Measurements from ENCODE around the gene ATP5F1B. TPM values are rescaled to one million over a fixed set of nuclear protein-coding genes. Genes with fewer than 3 reads are reported as not detected.
"Not testable (repeated sequence)": the region's sequence is repeated elsewhere in the genome, so short reads cannot be mapped to it uniquely, and the experiment has no call there.

The ATP5F1B gene
- total RNA-seq, 3 donors from 2014 or later: 874 to 1,329 (median 1,265) TPM

GRCh38 chr12:56661979-56662638 lies 16.3 kb upstream of the ATP5F1B start:
- intact Hi-C loops (cut with DNase I, micrococcal nuclease): no loop called here
- Histone ChIP-seq H3K4me3 (no peak overlapping the region), H3K4me1 (ENCODE audit: low read depth) (no peaks in the 10 kb centered on the region), H3K9me3 (no peaks in the 10 kb centered on the region), H3K36me3 (ENCODE audit: low read depth) (no peaks in the 10 kb centered on the region)
- DNase-seq: peak in 1 of 3 donors; percentile 21
- ATAC-seq: peak; percentile 13
- TF ChIP-seq CTCF (IDR thresholded peaks at IDR 0.05): no peak

- no peaks in the 10 kb centered on the region for H3K36me3 ChIP-seq (ENCODE audit: low read depth)
- no peak overlapping the region for H3K4me3 ChIP-seq
- DNase-seq (peak in 1 of 3 donors; percentile 14), ATAC-seq (no peak)
- intact Hi-C loops (cut with DNase I, micrococcal nuclease): no loop called here
- TF ChIP-seq CTCF (IDR thresholded peaks at IDR 0.05): no peak
- H3K9me3 ChIP-seq: no peaks in the 10 kb centered on the region
- H3K4me1 ChIP-seq (ENCODE audit: low read depth): no peaks in the 10 kb centered on the region
Observed at GRCh38 chr12:56661560-56661959, 15.8 kb upstream of the ATP5F1B start.

- Histone ChIP-seq H3K9me3 (peaks cover 12% of the 10 kb centered on the region), H3K4me1 (ENCODE audit: low read depth) (no peaks in the 10 kb centered on the region), H3K4me3 (no peak overlapping the region), H3K36me3 (ENCODE audit: low read depth) (no peaks in the 10 kb centered on the region)
- DNase-seq (no peak), ATAC-seq (peak; percentile 76)
- no peak for TF ChIP-seq CTCF (IDR thresholded peaks at IDR 0.05)
- intact Hi-C loops (cut with DNase I, micrococcal nuclease): no loop called here
Observed at GRCh38 chr12:56658921-56659320, 13.1 kb upstream of the ATP5F1B start.

- no peaks in the 10 kb centered on the region for H3K36me3 ChIP-seq (ENCODE audit: low read depth)
- H3K9me3 ChIP-seq: peaks cover 12% of the 10 kb centered on the region
- ATAC-seq (no peak), DNase-seq (no peak)
- intact Hi-C loops (cut with DNase I, micrococcal nuclease): no loop called here
- H3K4me1 ChIP-seq (ENCODE audit: low read depth): no peaks in the 10 kb centered on the region
- TF ChIP-seq CTCF (IDR thresholded peaks at IDR 0.05): no peak
- H3K4me3 ChIP-seq: no peak overlapping the region
Observed at GRCh38 chr12:56657416-56658379, 11.9 kb upstream of the ATP5F1B start.

- not testable (repeated sequence) for H3K4me1 ChIP-seq (ENCODE audit: low read depth)
Observed at GRCh38 chr12:56653781-56654180, 8.0 kb upstream of the ATP5F1B start.

GRCh38 chr12:56648023-56648422 lies 2.2 kb upstream of the ATP5F1B start:
- H3K4me1 ChIP-seq (ENCODE audit: low read depth): peaks cover 18% of the 10 kb centered on the region
- intact Hi-C loops (cut with DNase I, micrococcal nuclease); H3K4me3 ChIP-seq; H3K9me3 ChIP-seq; H3K36me3 ChIP-seq (ENCODE audit: low read depth); ATAC-seq: not testable (repeated sequence)
- peak in 1 of 3 donors; percentile 8 for DNase-seq

More at GRCh38 chr12:56653781-56654180, 8.0 kb upstream of the ATP5F1B start:
- intact Hi-C loops (cut with DNase I, micrococcal nuclease); ATAC-seq; H3K4me3 ChIP-seq; H3K36me3 ChIP-seq (ENCODE audit: low read depth): not testable (repeated sequence)
- peaks cover 12% of the 10 kb centered on the region for H3K9me3 ChIP-seq
- DNase-seq: peak in 1 of 3 donors; percentile 3

Data from mucosa of descending colon (tissue), 3 donors.